Endodermal cell (in vitro differentiated cells): ENCODE measurements around the gene LRP8. TPM values are rescaled to one million over a fixed set of nuclear protein-coding genes. Genes with fewer than 3 reads are reported as not detected.

Experiments used
- DNase-seq: peaks from one replicate; pipeline ENCODE4 v3.0.0-alpha.2; 2017
- H3K27ac ChIP-seq: 2 replicates; pipeline ENCODE4 v1.5.1; 2013; ENCODE audit warnings: mild to moderate bottlenecking, low read depth, low read length, moderate library complexity
- H3K27me3 ChIP-seq: 2 replicates; pipeline ENCODE4 v1.6.1; 2013; ENCODE audit warnings: mild to moderate bottlenecking, low read length, moderate library complexity; ENCODE audit not compliant: insufficient read depth, control insufficient read depth, poor library complexity, severe bottlenecking
- H3K36me3 ChIP-seq: 2 replicates; pipeline ENCODE4 v1.7.0; 2013; ENCODE audit warnings: mild to moderate bottlenecking, low read length, moderate library complexity; ENCODE audit not compliant: control insufficient read depth, insufficient read depth
- H3K4me1 ChIP-seq: one replicate; pipeline ENCODE4 v1.7.0; 2013; ENCODE audit warnings: low read length; ENCODE audit not compliant: control insufficient read depth, insufficient read depth
- H3K4me3 ChIP-seq: 2 replicates; pipeline ENCODE4 v1.5.1; 2013; ENCODE audit warnings: mild to moderate bottlenecking, low read length, moderate library complexity
- H3K9ac ChIP-seq: 2 replicates; pipeline ENCODE4 v1.6.1; 2013; ENCODE audit warnings: mild to moderate bottlenecking, low read length, moderate library complexity; ENCODE audit not compliant: poor library complexity, severe bottlenecking; ENCODE audit errors: extremely low read depth
- H3K9me3 ChIP-seq: 2 replicates; pipeline ENCODE4 v1.6.1; 2013; ENCODE audit warnings: mild to moderate bottlenecking, low read length, moderate library complexity; ENCODE audit not compliant: control insufficient read depth
- H3K27ac Mint-ChIP-seq: 2 replicates; pipeline ENCODE4 v1.8.0; 2020; ENCODE audit warnings: mixed read lengths
- H3K27me3 Mint-ChIP-seq: 2 replicates; pipeline ENCODE4 v1.8.0; 2021; ENCODE audit warnings: mild to moderate bottlenecking, mixed read lengths; ENCODE audit not compliant: insufficient read depth
- H3K36me3 Mint-ChIP-seq: 2 replicates; pipeline ENCODE4 v1.8.0; 2020; ENCODE audit warnings: low read depth, mixed read lengths
- H3K4me1 Mint-ChIP-seq: 2 replicates; pipeline ENCODE4 v1.8.0; 2020; ENCODE audit warnings: mixed read lengths
- H3K4me3 Mint-ChIP-seq: 2 replicates; pipeline ENCODE4 v1.8.0; 2020; ENCODE audit warnings: mild to moderate bottlenecking, moderate library complexity, mixed read lengths
- H3K9me3 Mint-ChIP-seq: 2 replicates; pipeline ENCODE4 v1.8.0; 2020; ENCODE audit warnings: mild to moderate bottlenecking, mixed read lengths
- WGBS, 2 experiments: methylation state at CpG; one replicate each; pipeline versions ENCODE4 v1.1.5 to v1.1.7; 2013; ENCODE audit warnings: missing lambda C conversion rate in 2 of 2, mixed read lengths in 1 of 2; ENCODE audit not compliant: insufficient coverage in 1 of 2, insufficient read length in 1 of 2; 5-methylcytosine and 5-hydroxymethylcytosine counted together
- total RNA-seq, 2 donors: library from RNA; stranded (reverse); fragmentation: NEBNext Ultra II Directional in 1 of 2; extraction: Animal tissue kit (Norgen Biotek cat#: 25700) in 1 of 2; gene quantifications; 2 replicates in 1 of 2; 3 replicates in 1 of 2; pipeline ENCODE4 v1.2.1, GENCODE V29; 2021
- TF ChIP-seq, protein P1 (sequence below): fragments of 200-600 bp; sonication (generic); conservative IDR thresholded peaks from 2 replicates; pipeline ENCODE4 v1.5.0; 2021; ENCODE audit warnings: antibody characterized with exemption, mild to moderate bottlenecking

The LRP8 gene
- total RNA-seq, 2 donors from 2014 or later = 29.1 to 39.6 TPM

DNA sequence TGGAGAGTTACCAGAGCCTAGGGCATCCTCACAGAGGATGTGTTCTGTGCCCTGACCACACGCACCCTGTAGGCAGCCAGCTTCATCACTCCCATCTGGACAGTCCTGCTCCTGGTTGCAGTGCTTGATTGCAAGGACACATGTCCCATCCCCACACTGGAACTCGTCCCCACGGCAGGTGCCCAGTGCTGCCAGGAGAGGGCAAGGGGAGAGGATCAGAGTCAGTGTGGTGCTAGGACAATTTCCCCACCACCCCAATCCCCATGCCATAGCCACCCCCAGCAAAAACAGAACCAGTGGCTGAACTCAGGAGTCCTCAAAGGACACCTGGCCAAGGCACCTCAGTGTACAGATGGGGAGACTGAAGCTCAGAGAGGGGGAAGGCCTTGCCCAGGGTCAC, 52.3 kb downstream of the LRP8 start:
- H3K36me3 Mint-ChIP-seq = peaks cover 48% of the 10 kb centered on the region
- no peak overlapping the region for H3K27ac Mint-ChIP-seq
- H3K27me3 Mint-ChIP-seq = no peaks in the 10 kb centered on the region
- Histone ChIP-seq H3K9ac (no peak overlapping the region), H3K36me3 (peaks cover 26% of the 10 kb centered on the region), H3K9me3 (no peaks in the 10 kb centered on the region), H3K4me3 (no peak overlapping the region), H3K27ac (no peak overlapping the region), H3K27me3 (no peaks in the 10 kb centered on the region), H3K4me1 (no peaks in the 10 kb centered on the region)
- H3K9me3 Mint-ChIP-seq = no peaks in the 10 kb centered on the region
- 85 to 98% methylated on average over 2 to 3 of the region's 3 CpGs for WGBS, 2 experiments
- TF ChIP-seq, protein P1, sequence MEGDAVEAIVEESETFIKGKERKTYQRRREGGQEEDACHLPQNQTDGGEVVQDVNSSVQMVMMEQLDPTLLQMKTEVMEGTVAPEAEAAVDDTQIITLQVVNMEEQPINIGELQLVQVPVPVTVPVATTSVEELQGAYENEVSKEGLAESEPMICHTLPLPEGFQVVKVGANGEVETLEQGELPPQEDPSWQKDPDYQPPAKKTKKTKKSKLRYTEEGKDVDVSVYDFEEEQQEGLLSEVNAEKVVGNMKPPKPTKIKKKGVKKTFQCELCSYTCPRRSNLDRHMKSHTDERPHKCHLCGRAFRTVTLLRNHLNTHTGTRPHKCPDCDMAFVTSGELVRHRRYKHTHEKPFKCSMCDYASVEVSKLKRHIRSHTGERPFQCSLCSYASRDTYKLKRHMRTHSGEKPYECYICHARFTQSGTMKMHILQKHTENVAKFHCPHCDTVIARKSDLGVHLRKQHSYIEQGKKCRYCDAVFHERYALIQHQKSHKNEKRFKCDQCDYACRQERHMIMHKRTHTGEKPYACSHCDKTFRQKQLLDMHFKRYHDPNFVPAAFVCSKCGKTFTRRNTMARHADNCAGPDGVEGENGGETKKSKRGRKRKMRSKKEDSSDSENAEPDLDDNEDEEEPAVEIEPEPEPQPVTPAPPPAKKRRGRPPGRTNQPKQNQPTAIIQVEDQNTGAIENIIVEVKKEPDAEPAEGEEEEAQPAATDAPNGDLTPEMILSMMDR = no peak
- no peak overlapping the region for H3K4me3 Mint-ChIP-seq
- DNase-seq = no peak
- H3K4me1 Mint-ChIP-seq = no peaks in the 10 kb centered on the region

DNA sequence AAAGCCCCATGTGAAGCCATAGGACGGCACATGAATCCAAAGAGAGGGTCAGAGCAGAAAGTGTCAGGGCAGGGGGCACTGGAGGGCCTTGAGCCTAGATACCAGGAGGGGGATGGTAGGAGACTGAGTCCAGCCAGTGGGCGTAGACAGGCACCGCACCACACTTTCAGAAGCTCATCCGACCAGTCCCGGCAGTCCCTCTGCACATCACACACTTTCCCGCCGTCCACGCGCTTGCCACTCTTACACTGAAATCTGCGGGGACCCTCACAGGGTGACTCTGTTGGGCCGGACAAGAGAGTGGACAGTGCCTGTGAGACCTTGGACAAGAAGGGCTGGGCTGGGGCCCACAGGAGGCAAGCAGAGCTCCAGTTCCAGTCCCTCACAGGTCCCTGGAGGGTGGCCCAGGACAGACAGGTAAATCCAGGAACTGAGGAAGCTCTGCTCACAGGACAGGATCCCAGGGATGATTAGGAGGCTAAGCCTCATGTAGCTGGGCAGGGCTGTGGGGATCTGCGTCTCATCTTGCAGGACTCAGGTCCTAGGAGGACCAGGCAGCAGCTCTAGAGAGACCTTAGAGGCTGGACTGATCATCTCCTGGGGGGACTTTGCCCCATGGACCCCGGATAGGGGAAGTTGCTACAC, 53.2 kb downstream of the LRP8 start:
- H3K27ac Mint-ChIP-seq = peak overlapping the region; percentile 64
- H3K36me3 Mint-ChIP-seq = peaks cover 47% of the 10 kb centered on the region
- DNase-seq = no peak
- no peaks in the 10 kb centered on the region for H3K9me3 Mint-ChIP-seq
- H3K27me3 Mint-ChIP-seq = no peaks in the 10 kb centered on the region
- Histone ChIP-seq H3K4me1 (no peaks in the 10 kb centered on the region), H3K36me3 (peaks cover 35% of the 10 kb centered on the region), H3K9me3 (no peaks in the 10 kb centered on the region), H3K4me3 (no peak overlapping the region), H3K27ac (no peak overlapping the region), H3K27me3 (no peaks in the 10 kb centered on the region), H3K9ac (no peak overlapping the region)
- no peak overlapping the region for H3K4me3 Mint-ChIP-seq
- TF ChIP-seq, protein P1 = no peak
- WGBS, 2 experiments = 94 to 98% methylated on average over 9 to 13 of the region's 13 CpGs
- no peaks in the 10 kb centered on the region for H3K4me1 Mint-ChIP-seq

DNA sequence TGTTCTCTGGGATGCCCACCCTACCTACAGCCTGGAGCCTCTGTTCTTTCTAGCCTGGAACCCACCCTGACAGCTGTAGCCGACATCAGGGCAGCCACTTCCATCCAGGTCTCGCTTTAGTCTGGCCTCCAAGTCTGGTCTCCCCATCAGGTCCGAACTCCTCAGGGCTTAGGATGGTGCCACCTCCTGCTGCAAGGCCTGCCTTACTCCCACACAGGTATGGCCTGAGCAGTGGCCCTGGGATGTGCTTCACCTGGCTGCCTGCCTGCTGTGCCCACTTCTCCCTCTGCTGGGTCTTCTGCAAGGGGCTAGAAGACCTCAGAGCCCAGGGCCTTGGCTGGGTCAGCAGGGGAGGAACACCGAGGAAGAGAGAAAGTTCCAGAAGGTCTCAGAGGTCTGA, 53.8 kb downstream of the LRP8 start:
- Mint-ChIP-seq H3K36me3 (peaks cover 50% of the 10 kb centered on the region), H3K4me1 (no peaks in the 10 kb centered on the region), H3K27ac (no peak overlapping the region), H3K27me3 (no peaks in the 10 kb centered on the region), H3K4me3 (no peak overlapping the region), H3K9me3 (no peaks in the 10 kb centered on the region)
- no peak overlapping the region for H3K9ac ChIP-seq
- H3K4me1 ChIP-seq = no peaks in the 10 kb centered on the region
- DNase-seq = no peak
- WGBS, 2 experiments = 91 to 93% methylated on average over 3 to 4 of the region's 4 CpGs
- no peaks in the 10 kb centered on the region for H3K9me3 ChIP-seq
- H3K36me3 ChIP-seq = peaks cover 32% of the 10 kb centered on the region
- no peak overlapping the region for H3K27ac ChIP-seq
- TF ChIP-seq, protein P1 = no peak
- H3K4me3 ChIP-seq = no peak overlapping the region
- no peaks in the 10 kb centered on the region for H3K27me3 ChIP-seq
